Rectal smooth muscle tissue (tissue), 1 donor: ENCODE data around the gene MOB1B.

Source experiments
- H3K27ac ChIP-seq: one replicate; pipeline ENCODE4 v1.7.0; 2013; ENCODE audit warnings: low read depth, low read length, inconsistent platforms
- H3K27me3 ChIP-seq: one replicate; pipeline ENCODE4 v1.7.0; 2013; ENCODE audit warnings: low read length; ENCODE audit not compliant: control insufficient read depth, insufficient read depth
- H3K36me3 ChIP-seq: one replicate; pipeline ENCODE4 v1.7.0; 2013; ENCODE audit warnings: low read length; ENCODE audit not compliant: control insufficient read depth, insufficient read depth
- H3K4me1 ChIP-seq: one replicate; pipeline ENCODE4 v1.7.0; 2013; ENCODE audit warnings: low read length; ENCODE audit not compliant: control insufficient read depth, insufficient read depth
- H3K4me3 ChIP-seq: one replicate; pipeline ENCODE4 v1.7.0; 2013; ENCODE audit warnings: low read length
- H3K9ac ChIP-seq: one replicate; pipeline ENCODE4 v1.7.0; 2013; ENCODE audit warnings: low read length

The MOB1B gene

DNA sequence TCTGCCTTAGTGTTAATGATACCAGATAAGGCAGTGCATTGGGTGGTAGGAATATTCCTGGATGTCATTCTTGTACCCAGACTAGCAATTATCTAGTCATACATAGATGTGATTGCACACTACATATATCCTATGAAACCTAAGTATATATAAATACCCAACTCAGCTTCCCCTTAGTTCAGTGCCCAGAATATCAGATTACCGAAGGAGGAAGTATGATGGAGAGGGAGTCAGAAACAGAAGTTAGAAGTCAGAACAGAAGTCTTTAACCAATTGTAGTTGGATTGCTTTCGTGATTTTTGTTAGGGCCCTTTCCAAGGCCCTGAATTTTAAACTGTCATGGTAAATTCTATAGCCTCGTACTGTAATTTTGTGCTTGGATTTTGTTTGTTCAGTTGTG lies 42.9 kb downstream of the MOB1B start:
- no peak overlapping the region for H3K27ac ChIP-seq
- H3K36me3 ChIP-seq: no peaks in the 10 kb centered on the region
- no peaks in the 10 kb centered on the region for H3K27me3 ChIP-seq
- H3K4me1 ChIP-seq: no peaks in the 10 kb centered on the region
- no peak overlapping the region for H3K9ac ChIP-seq
- no peak overlapping the region for H3K4me3 ChIP-seq

- no peak overlapping the region for H3K4me3 ChIP-seq
- no peak overlapping the region for H3K27ac ChIP-seq
- H3K4me1 ChIP-seq: no peaks in the 10 kb centered on the region
- H3K36me3 ChIP-seq: no peaks in the 10 kb centered on the region
- no peaks in the 10 kb centered on the region for H3K27me3 ChIP-seq
- no peak overlapping the region for H3K9ac ChIP-seq
Measured at GRCh38 chr4:70945452-70946055, 43.4 kb downstream of the MOB1B start.

DNA sequence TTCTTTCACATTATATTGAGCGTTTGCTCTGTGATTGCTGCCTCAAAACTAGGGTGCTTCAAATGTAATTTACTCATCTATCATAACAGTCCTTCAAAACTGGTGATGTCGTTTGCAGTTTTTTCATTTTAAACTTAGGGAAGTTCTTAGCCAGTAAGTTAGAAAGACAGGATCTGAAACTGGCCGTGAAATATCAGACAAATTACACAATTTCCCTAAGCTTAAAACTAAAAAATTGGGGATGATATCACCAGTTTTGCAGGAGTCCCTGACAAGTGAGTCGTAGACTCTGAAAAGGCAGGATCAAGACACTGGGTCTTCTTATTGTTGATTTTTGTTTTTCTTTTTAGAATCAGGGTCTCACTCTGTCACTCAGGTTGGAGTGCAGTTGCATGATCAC lies 44.8 kb downstream of the MOB1B start:
- Histone ChIP-seq H3K4me1 (no peaks in the 10 kb centered on the region), H3K4me3 (no peak overlapping the region), H3K9ac (no peak overlapping the region), H3K27ac (no peak overlapping the region), H3K27me3 (no peaks in the 10 kb centered on the region), H3K36me3 (no peaks in the 10 kb centered on the region)

- Histone ChIP-seq H3K4me1 (no peaks in the 10 kb centered on the region), H3K27ac (no peak overlapping the region), H3K27me3 (no peaks in the 10 kb centered on the region), H3K4me3 (no peak overlapping the region), H3K36me3 (no peaks in the 10 kb centered on the region), H3K9ac (no peak overlapping the region)
Measured at GRCh38 chr4:70948665-70949260, 46.6 kb downstream of the MOB1B start.

DNA sequence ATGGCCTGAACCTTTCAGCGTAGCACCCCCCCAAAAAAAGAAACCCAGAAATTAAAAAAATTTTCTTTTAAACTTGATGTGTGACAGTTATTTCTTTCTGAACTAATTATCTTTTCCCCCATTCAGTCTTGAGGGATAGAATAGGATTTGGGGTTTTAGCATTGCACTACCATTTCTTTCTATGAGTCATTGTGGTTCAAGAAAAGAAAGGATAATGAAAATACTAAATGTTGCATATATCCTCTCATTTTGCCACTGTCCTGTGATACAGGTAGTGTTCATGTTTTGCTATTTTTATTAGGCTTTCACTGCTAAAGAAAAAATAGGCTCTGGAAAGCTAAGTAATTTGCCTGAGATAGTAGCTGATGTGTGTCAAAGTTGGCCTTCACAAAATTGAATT lies 51.9 kb downstream of the MOB1B start:
- Histone ChIP-seq H3K4me1 (no peaks in the 10 kb centered on the region), H3K9ac (no peak overlapping the region), H3K4me3 (no peak overlapping the region), H3K27me3 (no peaks in the 10 kb centered on the region), H3K27ac (no peak overlapping the region), H3K36me3 (no peaks in the 10 kb centered on the region)

DNA sequence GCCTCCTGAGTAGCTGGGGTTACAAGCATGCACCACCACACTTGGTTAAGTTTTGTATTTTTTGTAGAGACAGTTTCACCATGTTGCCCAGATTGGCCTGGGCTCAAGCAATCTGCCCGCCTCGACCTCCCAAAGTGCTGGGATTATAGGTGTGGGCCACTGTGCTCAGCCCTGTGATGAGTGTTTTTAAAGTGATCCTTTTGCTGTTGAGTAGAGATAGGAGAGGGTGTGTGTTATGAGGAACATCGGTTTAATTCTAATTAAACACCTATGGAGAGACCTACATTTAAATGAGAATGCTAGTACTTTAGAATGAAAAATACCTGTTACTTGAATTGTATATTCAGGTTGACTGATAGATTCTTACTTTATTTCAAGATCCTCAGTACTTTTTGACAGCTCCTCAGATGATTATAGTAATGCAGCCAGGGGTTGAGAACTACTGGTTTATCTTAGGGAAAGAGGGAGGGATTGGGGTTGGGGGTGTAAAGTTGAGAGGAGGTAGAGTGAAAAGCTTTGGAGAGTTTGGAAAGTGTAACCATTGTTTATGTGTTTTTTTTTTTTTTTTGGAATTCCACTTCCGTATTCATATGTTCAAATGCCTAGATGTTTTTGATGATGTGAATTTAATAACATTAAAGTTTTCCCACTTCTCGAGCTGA lies 54.5 kb downstream of the MOB1B start:
- Histone ChIP-seq H3K4me3 (no peak overlapping the region), H3K9ac (no peak overlapping the region), H3K27me3 (no peaks in the 10 kb centered on the region)

DNA sequence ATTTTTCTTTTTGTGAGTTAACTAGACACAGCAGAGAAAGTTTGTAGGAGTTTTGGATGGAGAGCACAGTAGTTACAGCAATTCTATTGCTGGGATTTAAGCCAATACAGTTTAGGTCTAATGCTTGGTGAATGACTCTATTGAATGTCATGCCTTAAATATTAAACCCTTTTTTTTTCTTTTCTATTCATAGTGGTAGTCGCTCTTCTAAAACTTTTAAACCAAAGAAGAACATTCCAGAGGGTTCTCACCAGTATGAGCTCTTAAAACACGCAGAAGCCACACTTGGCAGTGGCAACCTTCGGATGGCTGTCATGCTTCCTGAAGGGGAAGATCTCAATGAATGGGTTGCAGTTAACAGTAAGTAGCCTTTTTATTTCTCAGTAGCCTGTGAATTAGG lies 56.5 kb downstream of the MOB1B start:
- Histone ChIP-seq H3K27ac (no peak overlapping the region), H3K4me1 (no peaks in the 10 kb centered on the region), H3K27me3 (no peaks in the 10 kb centered on the region), H3K4me3 (no peak overlapping the region), H3K36me3 (no peaks in the 10 kb centered on the region), H3K9ac (no peak overlapping the region)

More for the DNA sequence above, 54.5 kb downstream of the MOB1B start:
- no peaks in the 10 kb centered on the region for H3K36me3 ChIP-seq
- H3K4me1 ChIP-seq: no peaks in the 10 kb centered on the region
- no peak overlapping the region for H3K27ac ChIP-seq

- Histone ChIP-seq H3K4me1 (no peaks in the 10 kb centered on the region), H3K36me3 (no peaks in the 10 kb centered on the region), H3K27ac (no peak overlapping the region)
Measured at GRCh38 chr4:70969076-70969475, 66.9 kb downstream of the MOB1B start.

GRCh38 chr4:70976252-70976651 lies 74.1 kb downstream of the MOB1B start:
- Histone ChIP-seq H3K4me3 (no peak overlapping the region), H3K27me3 (no peaks in the 10 kb centered on the region), H3K27ac (no peak overlapping the region), H3K4me1 (no peaks in the 10 kb centered on the region), H3K9ac (no peak overlapping the region), H3K36me3 (peaks cover 3% of the 10 kb centered on the region)

More at GRCh38 chr4:70969076-70969475, 66.9 kb downstream of the MOB1B start:
- no peak overlapping the region for H3K4me3 ChIP-seq
- no peak overlapping the region for H3K9ac ChIP-seq
- no peaks in the 10 kb centered on the region for H3K27me3 ChIP-seq

GRCh38 chr4:70979445-70980008 lies 77.4 kb downstream of the MOB1B start:
- no peak overlapping the region for H3K4me3 ChIP-seq
- no peak overlapping the region for H3K27ac ChIP-seq
- no peaks in the 10 kb centered on the region for H3K4me1 ChIP-seq
- H3K36me3 ChIP-seq: peaks cover 3% of the 10 kb centered on the region
- H3K9ac ChIP-seq: no peak overlapping the region
- H3K27me3 ChIP-seq: no peaks in the 10 kb centered on the region

- Histone ChIP-seq H3K4me1 (no peaks in the 10 kb centered on the region), H3K9ac (no peak overlapping the region), H3K27ac (no peak overlapping the region), H3K27me3 (no peaks in the 10 kb centered on the region), H3K36me3 (peaks cover 3% of the 10 kb centered on the region), H3K4me3 (no peak overlapping the region)
Measured at GRCh38 chr4:70980196-70980595, 78.0 kb downstream of the MOB1B start.

- H3K36me3 ChIP-seq: peaks cover 3% of the 10 kb centered on the region
- no peak overlapping the region for H3K27ac ChIP-seq
- no peak overlapping the region for H3K4me3 ChIP-seq
- no peak overlapping the region for H3K9ac ChIP-seq
- no peaks in the 10 kb centered on the region for H3K4me1 ChIP-seq
- H3K27me3 ChIP-seq: no peaks in the 10 kb centered on the region
Measured at GRCh38 chr4:70984106-70984505, 81.9 kb downstream of the MOB1B start.
